Vagina (tissue), 2 donors: ENCODE data around the gene DSCAML1. TPM values are rescaled to one million over a fixed set of nuclear protein-coding genes. Genes with fewer than 3 reads are reported as not detected.

Source experiments
- DNase-seq, 2 donors: peaks; one replicate each; pipeline ENCODE4 v3.0.0-alpha.2; 2017; ENCODE audit errors: extremely low spot score in 2 of 2
- H3K27ac ChIP-seq: fragments of 200-600 bp; sonication (generic); one replicate; pipeline ENCODE4 v1.5.1; 2019
- H3K27me3 ChIP-seq: fragments of 200-600 bp; sonication (generic); one replicate; pipeline ENCODE4 v1.5.1; 2019
- H3K36me3 ChIP-seq, 2 donors: fragments of 200-600 bp; sonication (generic); one replicate each; pipeline ENCODE4 v1.5.1; 2017 to 2019
- H3K4me1 ChIP-seq: fragments of 200-600 bp; sonication (generic); one replicate; pipeline ENCODE4 v1.5.1; 2019
- H3K4me3 ChIP-seq, 2 donors: fragments of 200-600 bp; sonication (generic); 1 replicate in 1 of 2; 2 replicates in 1 of 2; pipeline ENCODE4 v1.5.1; 2016 to 2019
- H3K9me3 ChIP-seq: fragments of 200-600 bp; sonication (generic); one replicate; pipeline ENCODE4 v1.5.1; 2019
- CTCF ChIP-seq, 3 experiments: fragments of 450-650 bp in 2 of 3; fragments of 200-600 bp in 1 of 3; sonication (generic) in 1 of 3; IDR thresholded peaks; one replicate each; pipeline ENCODE4 v1.5.1; 2017 to 2019; ENCODE audit warnings: antibody characterized with exemption in 3 of 3, mild to moderate bottlenecking in 2 of 3, moderate library complexity in 2 of 3
- POLR2A ChIP-seq, 2 donors: fragments of 450-650 bp; IDR thresholded peaks; one replicate each; pipeline ENCODE4 v1.6.1; 2017; ENCODE audit warnings: antibody characterized with exemption in 2 of 2, mild to moderate bottlenecking in 2 of 2, moderate library complexity in 2 of 2
- POLR2AphosphoS5 ChIP-seq, 2 donors: sonication (generic); formaldehyde crosslinking; IDR thresholded peaks; one replicate each; pipeline ENCODE4 v1.9.0; 2017; ENCODE audit warnings: antibody characterized with exemption in 2 of 2, mild to moderate bottlenecking in 2 of 2, low read depth in 1 of 2; ENCODE audit not compliant: insufficient read depth in 1 of 2
- intact Hi-C: fragments of 100-400 bp; cut with DNase I; formaldehyde crosslinking; loops from one replicate; pipeline ENCODE4 v1.15.1; 2023
- total RNA-seq: library from RNA; depleted of rRNA; stranded (reverse); fragments of >200 nt; gene quantifications from one replicate; pipeline ENCODE4 v1.2.3, GENCODE V29; 2016

DSCAML1 gene
- total RNA-seq, 1 donor from 2014 or later: 0.25 TPM

DNA sequence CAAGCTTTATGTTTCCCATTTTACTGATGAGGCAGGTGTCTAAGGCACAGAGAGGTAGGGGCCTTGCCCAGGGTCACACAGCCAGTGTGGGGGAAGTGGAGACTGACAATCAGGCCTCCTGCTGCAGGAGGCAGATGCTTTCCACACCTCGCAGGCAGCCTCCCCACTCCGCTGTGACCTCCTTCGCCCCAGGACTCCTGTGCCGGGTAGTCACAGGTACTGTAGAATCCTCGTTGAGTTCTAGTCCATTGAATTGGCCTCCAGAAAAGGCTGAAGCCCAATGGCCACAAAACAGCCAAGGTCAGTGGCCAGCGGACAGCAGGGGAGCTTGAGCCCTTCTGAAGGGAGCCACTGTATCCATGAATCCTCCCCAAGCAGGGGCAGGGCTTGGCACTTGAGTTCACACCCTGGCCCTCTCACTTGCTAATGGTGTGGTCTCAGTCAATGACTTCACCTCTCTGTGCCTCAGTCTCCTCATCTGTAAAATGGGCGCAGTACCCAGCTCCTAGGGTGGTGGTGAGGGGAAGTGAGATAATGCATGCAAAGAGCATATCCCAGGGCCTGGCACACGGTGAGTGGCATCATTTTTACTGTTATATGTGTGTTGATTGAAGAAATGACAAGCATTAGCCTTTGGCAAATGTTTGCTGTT lies 28.6 kb upstream of the DSCAML1 start:
- peaks cover 52% of the 10 kb centered on the region for H3K4me1 ChIP-seq
- peak overlapping the region; percentile 82 for H3K27ac ChIP-seq
- no peaks in the 10 kb centered on the region for H3K9me3 ChIP-seq
- no peaks in the 10 kb centered on the region for H3K36me3 ChIP-seq
- DNase-seq: no peak
- no peak overlapping the region for H3K4me3 ChIP-seq
- intact Hi-C loops: no loop called here
- no peaks in the 10 kb centered on the region for H3K27me3 ChIP-seq
- TF ChIP-seq CTCF (IDR thresholded peaks at IDR 0.05) (no peak), POLR2A (IDR thresholded peaks at IDR 0.05) (no peak), POLR2AphosphoS5 (IDR thresholded peaks at IDR 0.05; ENCODE audit: insufficient read depth in 1 of 2, low read depth in 1 of 2) (no peak)

DNA sequence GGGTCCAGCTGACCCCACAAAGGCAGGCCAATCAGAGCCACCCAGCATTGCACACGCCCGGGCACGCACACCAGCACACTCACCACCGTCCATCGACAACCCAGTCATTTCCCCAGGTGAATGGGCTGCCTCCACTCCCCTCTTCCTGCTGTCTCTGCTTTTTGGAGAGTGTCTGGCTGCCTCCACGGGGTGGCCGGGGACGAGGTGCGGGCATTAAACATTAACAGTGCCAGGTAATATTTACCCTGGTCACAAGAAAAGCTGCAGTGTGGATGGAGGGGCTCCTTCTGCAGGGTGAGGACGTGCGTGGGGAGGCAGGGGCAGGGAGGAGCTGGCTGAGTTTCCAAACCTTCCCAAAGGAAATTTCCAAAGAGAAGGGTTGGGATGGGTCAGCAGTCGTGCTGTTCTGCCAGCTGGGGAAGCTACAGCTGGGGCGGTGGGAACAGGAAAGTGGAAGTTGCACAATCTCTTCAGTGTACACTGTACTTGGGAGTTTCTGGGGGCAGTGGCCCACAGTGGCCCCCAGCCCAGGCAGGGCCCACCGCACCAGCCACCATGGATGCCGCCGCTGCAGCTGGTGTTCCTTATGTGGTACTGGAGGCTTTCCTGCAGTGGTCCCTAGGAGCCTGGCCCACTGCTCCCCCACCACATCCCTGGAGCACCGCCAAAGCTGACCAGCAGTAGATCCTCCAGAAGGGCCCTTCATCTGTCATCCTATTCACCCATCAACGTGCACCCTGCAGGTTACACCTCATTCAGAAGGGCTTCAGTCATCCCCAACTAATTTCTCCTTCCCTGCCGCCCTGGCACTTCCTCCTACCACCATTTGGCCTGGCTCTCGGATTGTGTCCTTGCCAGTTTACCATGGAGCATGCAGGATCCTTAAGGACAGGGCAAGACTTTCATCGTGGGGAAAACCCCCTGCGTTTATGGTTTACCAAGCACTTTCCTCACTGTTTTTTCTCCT lies 27.8 kb upstream of the DSCAML1 start, which contains the start of gene FXYD2:
FXYD2 (minus strand) TSS at position 174 of the 967 bp plus-strand sequence; CDS start at position 108, 66 bp downstream.
- intact Hi-C loops: no loop called here
- H3K4me1 ChIP-seq: peaks cover 44% of the 10 kb centered on the region
- DNase-seq: no peak
- TF ChIP-seq POLR2A (IDR thresholded peaks at IDR 0.05) (no peak), CTCF (IDR thresholded peaks at IDR 0.05) (no peak), POLR2AphosphoS5 (IDR thresholded peaks at IDR 0.05; ENCODE audit: insufficient read depth in 1 of 2, low read depth in 1 of 2) (peak in 1 of 2 donors; percentile 25)
- no peaks in the 10 kb centered on the region for H3K9me3 ChIP-seq
- no peaks in the 10 kb centered on the region for H3K27me3 ChIP-seq
- peak within 1 kb of the TSS; percentile 82 for H3K27ac ChIP-seq
- H3K4me3 ChIP-seq: no peak within 1 kb of the TSS
- no peaks in the 10 kb centered on the region for H3K36me3 ChIP-seq

DNA sequence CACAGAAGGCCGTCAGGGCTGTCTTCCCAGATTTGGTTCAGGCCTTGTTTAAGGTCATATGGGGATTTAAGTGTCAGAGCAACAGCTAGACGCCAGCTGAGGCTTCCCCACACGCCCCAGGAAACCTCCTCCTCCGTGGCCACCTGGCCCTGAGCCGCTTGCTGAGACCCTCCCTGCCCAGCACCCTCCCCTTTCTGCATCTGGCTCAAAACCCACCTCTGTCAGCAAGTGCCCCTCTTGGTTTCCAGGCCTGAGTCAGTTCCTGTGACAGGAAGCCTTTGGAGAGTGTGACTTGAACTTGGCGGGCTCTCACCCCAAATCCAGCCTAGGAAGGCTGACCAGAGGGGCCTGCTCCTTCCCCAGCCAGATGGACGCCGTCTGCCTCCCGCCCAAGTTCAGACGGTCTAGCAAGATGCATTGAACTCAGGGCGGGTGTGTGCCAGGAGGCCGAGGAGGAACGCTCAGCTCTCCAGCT lies 27.0 kb upstream of the DSCAML1 start:
- Histone ChIP-seq H3K36me3 (no peaks in the 10 kb centered on the region), H3K27ac (peak overlapping the region; percentile 82), H3K4me1 (peaks cover 35% of the 10 kb centered on the region), H3K9me3 (no peaks in the 10 kb centered on the region), H3K4me3 (no peak overlapping the region), H3K27me3 (no peaks in the 10 kb centered on the region)
- peak in 1 of 2 donors; percentile 45 for TF ChIP-seq POLR2AphosphoS5 (IDR thresholded peaks at IDR 0.05; ENCODE audit: insufficient read depth in 1 of 2, low read depth in 1 of 2)
- TF ChIP-seq POLR2A (IDR thresholded peaks at IDR 0.05): no peak
- DNase-seq: no peak
- intact Hi-C loops: no loop called here

- no peak for TF ChIP-seq CTCF (IDR thresholded peaks at IDR 0.05)
- TF ChIP-seq POLR2A (IDR thresholded peaks at IDR 0.05): no peak
- TF ChIP-seq POLR2AphosphoS5 (IDR thresholded peaks at IDR 0.05; ENCODE audit: insufficient read depth in 1 of 2, low read depth in 1 of 2): no peak
- Histone ChIP-seq H3K9me3 (no peaks in the 10 kb centered on the region), H3K27me3 (no peaks in the 10 kb centered on the region), H3K36me3 (no peaks in the 10 kb centered on the region), H3K27ac (peak overlapping the region; percentile 82), H3K4me3 (no peak overlapping the region), H3K4me1 (peaks cover 30% of the 10 kb centered on the region)
- intact Hi-C loops: no loop called here
- DNase-seq: no peak
These were observed 26.4 kb upstream of the DSCAML1 start for GRCh38 chr11:117823294-117823945.
